Endothelial cell (in vitro differentiated cells): ENCODE data around the gene GDF15. TPM values are rescaled to one million over a fixed set of nuclear protein-coding genes. Genes with fewer than 3 reads are reported as not detected.

Experiments used
- DNase-seq: peaks from one replicate; pipeline ENCODE4 v3.0.0; 2021; ENCODE audit warnings: low spot score
- H3K27ac Mint-ChIP-seq: one replicate; pipeline ENCODE4 v1.8.0; 2021; ENCODE audit warnings: mixed read lengths, inconsistent platforms; ENCODE audit not compliant: unreplicated experiment
- H3K27me3 Mint-ChIP-seq: one replicate; pipeline ENCODE4 v1.8.0; 2021; ENCODE audit warnings: mild to moderate bottlenecking, moderate library complexity, mixed read lengths, inconsistent platforms; ENCODE audit not compliant: unreplicated experiment
- H3K36me3 Mint-ChIP-seq: one replicate; pipeline ENCODE4 v1.8.0; 2021; ENCODE audit warnings: mild to moderate bottlenecking, low read depth, mixed read lengths, inconsistent platforms; ENCODE audit not compliant: unreplicated experiment
- H3K4me1 Mint-ChIP-seq: one replicate; pipeline ENCODE4 v1.8.0; 2021; ENCODE audit warnings: mild to moderate bottlenecking, mixed read lengths, inconsistent platforms; ENCODE audit not compliant: unreplicated experiment
- H3K4me3 Mint-ChIP-seq: one replicate; pipeline ENCODE4 v1.8.0; 2021; ENCODE audit warnings: mild to moderate bottlenecking, mixed read lengths, inconsistent platforms; ENCODE audit not compliant: unreplicated experiment
- H3K9me3 Mint-ChIP-seq: one replicate; pipeline ENCODE4 v1.8.0; 2021; ENCODE audit warnings: mixed read lengths, inconsistent platforms; ENCODE audit not compliant: unreplicated experiment
- CTCF ChIP-seq: fragments of 200-600 bp; sonication (generic); IDR thresholded peaks from one replicate; pipeline ENCODE4 v1.5.0; 2021; ENCODE audit warnings: antibody characterized with exemption; ENCODE audit not compliant: unreplicated experiment
- total RNA-seq: library from RNA; stranded (reverse); fragmentation: NEBNext Ultra II Directional; extraction: Animal tissue kit (Norgen Biotek cat#: 25700); gene quantifications from one replicate; pipeline ENCODE4 v1.2.1, GENCODE V29; 2021; ENCODE audit not compliant: unreplicated experiment

The GDF15 gene
- total RNA-seq, 1 donor from 2014 or later: 1.3 TPM

- no peaks in the 10 kb centered on the region for H3K9me3 Mint-ChIP-seq
- no peak overlapping the region for H3K27ac Mint-ChIP-seq
- peaks cover 3% of the 10 kb centered on the region for H3K4me1 Mint-ChIP-seq
- H3K4me3 Mint-ChIP-seq: no peak overlapping the region
- no peak for TF ChIP-seq CTCF
- DNase-seq: no peak
- H3K36me3 Mint-ChIP-seq: no peaks in the 10 kb centered on the region
- H3K27me3 Mint-ChIP-seq: peaks cover 20% of the 10 kb centered on the region
Measured at GRCh38 chr19:18431351-18432197, 45.6 kb downstream of the GDF15 start.

- peaks cover 20% of the 10 kb centered on the region for H3K27me3 Mint-ChIP-seq
- H3K27ac Mint-ChIP-seq: no peak overlapping the region
- peaks cover 3% of the 10 kb centered on the region for H3K4me1 Mint-ChIP-seq
- DNase-seq: no peak
- TF ChIP-seq CTCF: no peak
- H3K36me3 Mint-ChIP-seq: no peaks in the 10 kb centered on the region
- H3K9me3 Mint-ChIP-seq: no peaks in the 10 kb centered on the region
- H3K4me3 Mint-ChIP-seq: no peak overlapping the region
Measured at GRCh38 chr19:18432275-18433014, 46.5 kb downstream of the GDF15 start.

GRCh38 chr19:18433015-18433691 is 47.2 kb downstream of the GDF15 start:
- Mint-ChIP-seq H3K36me3 (no peaks in the 10 kb centered on the region), H3K4me1 (peaks cover 3% of the 10 kb centered on the region), H3K4me3 (no peak overlapping the region), H3K27ac (no peak overlapping the region), H3K27me3 (peaks cover 20% of the 10 kb centered on the region), H3K9me3 (no peaks in the 10 kb centered on the region)
- TF ChIP-seq CTCF: no peak
- DNase-seq: no peak

- no peaks in the 10 kb centered on the region for H3K9me3 Mint-ChIP-seq
- no peak for TF ChIP-seq CTCF
- peak overlapping the region; percentile 29 for H3K4me3 Mint-ChIP-seq
- no peak overlapping the region for H3K27ac Mint-ChIP-seq
- no peak for DNase-seq
- peaks cover 18% of the 10 kb centered on the region for H3K27me3 Mint-ChIP-seq
- no peaks in the 10 kb centered on the region for H3K36me3 Mint-ChIP-seq
- H3K4me1 Mint-ChIP-seq: peaks cover 4% of the 10 kb centered on the region
Measured at GRCh38 chr19:18433735-18434398, 47.9 kb downstream of the GDF15 start.
